NCI-H460 (cell line): Measurements from ENCODE around the gene TNS4. TPM values are rescaled to one million over a fixed set of nuclear protein-coding genes. Genes with fewer than 3 reads are reported as not detected.
"Not testable (repeated sequence)": the region's sequence is repeated elsewhere in the genome, so short reads cannot be mapped to it uniquely, and the experiment has no call there.

Experiments
- DNase-seq: peaks from one replicate; pipeline ENCODE4 v3.0.0-alpha.2; 2016; ENCODE audit warnings: low read depth; ENCODE audit errors: extremely low read depth
- polyA plus RNA-seq: library from polyadenylated mRNA; depleted of rRNA; stranded (reverse); fragments of >200 nt; gene quantifications from 2 replicates; pipeline ENCODE4 v1.2.3, GENCODE V29; 2014; cell fraction: nucleus; rRNA removed
- total RNA-seq: library from RNA; depleted of rRNA; stranded (reverse); fragments of >200 nt; shearing (Covaris generic); gene quantifications from 2 replicates; pipeline ENCODE4 v1.2.3, GENCODE V29; 2014; rRNA removed

TNS4 gene, protein sequence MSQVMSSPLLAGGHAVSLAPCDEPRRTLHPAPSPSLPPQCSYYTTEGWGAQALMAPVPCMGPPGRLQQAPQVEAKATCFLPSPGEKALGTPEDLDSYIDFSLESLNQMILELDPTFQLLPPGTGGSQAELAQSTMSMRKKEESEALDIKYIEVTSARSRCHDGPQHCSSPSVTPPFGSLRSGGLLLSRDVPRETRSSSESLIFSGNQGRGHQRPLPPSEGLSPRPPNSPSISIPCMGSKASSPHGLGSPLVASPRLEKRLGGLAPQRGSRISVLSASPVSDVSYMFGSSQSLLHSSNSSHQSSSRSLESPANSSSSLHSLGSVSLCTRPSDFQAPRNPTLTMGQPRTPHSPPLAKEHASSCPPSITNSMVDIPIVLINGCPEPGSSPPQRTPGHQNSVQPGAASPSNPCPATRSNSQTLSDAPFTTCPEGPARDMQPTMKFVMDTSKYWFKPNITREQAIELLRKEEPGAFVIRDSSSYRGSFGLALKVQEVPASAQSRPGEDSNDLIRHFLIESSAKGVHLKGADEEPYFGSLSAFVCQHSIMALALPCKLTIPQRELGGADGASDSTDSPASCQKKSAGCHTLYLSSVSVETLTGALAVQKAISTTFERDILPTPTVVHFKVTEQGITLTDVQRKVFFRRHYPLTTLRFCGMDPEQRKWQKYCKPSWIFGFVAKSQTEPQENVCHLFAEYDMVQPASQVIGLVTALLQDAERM
- 0.10 and 0.32 TPM in 2 replicates for total RNA-seq
- polyA plus RNA-seq = 0.31 and 1.0 TPM in 2 replicates

GRCh38 chr17:40501499-40501911, at the start of gene TNS4:
TNS4 (minus strand) TSS chr17:40501623; CDS start chr17:40496425, 5,198 bp downstream.
- no peak for DNase-seq

DNA sequence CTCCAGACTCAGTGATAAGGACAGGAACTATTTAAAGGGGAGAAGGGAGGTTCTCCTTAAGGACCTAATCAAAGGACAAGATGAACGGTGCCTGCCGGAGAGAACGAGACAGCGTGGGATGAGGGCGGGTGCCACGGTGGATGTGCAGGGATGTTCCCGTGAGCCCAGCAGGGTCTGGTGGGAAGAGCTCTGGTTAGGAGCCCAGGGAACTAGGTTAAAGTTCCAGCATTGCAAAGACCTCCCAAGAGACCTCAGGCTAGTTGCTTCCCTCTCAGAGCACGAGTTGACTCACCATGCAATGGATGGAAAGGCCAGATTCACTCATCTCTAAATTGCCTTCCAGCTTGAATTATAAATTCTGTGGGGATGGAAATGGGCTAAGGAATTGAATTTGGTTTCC, 49.2 kb upstream of the TNS4 start:
- DNase-seq = no peak

- DNase-seq = peak; percentile 53
These were observed 47.7 kb upstream of the TNS4 start for GRCh38 chr17:40548982-40549685.

DNA sequence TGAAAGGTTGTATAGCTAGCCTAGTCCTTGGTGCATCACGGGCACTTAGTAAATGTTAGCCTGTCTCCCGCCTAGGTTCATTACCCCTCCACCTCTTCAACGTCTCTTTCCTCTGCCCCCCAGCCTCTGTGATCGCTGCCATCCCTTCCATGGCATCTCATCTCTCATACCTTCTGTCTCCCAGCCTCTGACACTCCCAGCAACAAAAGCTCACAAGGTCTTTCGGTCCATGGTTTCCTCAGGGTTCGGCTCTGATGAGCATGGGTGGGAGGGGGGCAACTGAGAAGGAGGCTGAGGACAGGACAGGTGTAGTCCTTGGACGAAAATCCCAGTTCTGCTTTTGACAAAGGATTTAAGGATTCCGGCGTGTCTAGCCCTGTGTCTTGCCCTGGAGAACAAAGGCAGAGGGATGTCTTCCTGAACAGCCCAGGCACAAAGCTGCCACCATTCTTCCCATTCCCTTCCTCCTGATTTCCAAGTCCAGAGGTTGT, 47.1 kb upstream of the TNS4 start:
- no peak for DNase-seq

GRCh38 chr17:40547785-40548478, 46.5 kb upstream of the TNS4 start:
- DNase-seq = no peak

- no peak for DNase-seq
These were observed 45.8 kb upstream of the TNS4 start for GRCh38 chr17:40547079-40547784.

- DNase-seq = not testable (repeated sequence)
These were observed 45.1 kb upstream of the TNS4 start for GRCh38 chr17:40546497-40546896.

- no peak for DNase-seq
These were observed 44.2 kb upstream of the TNS4 start for GRCh38 chr17:40545660-40546059.

DNA sequence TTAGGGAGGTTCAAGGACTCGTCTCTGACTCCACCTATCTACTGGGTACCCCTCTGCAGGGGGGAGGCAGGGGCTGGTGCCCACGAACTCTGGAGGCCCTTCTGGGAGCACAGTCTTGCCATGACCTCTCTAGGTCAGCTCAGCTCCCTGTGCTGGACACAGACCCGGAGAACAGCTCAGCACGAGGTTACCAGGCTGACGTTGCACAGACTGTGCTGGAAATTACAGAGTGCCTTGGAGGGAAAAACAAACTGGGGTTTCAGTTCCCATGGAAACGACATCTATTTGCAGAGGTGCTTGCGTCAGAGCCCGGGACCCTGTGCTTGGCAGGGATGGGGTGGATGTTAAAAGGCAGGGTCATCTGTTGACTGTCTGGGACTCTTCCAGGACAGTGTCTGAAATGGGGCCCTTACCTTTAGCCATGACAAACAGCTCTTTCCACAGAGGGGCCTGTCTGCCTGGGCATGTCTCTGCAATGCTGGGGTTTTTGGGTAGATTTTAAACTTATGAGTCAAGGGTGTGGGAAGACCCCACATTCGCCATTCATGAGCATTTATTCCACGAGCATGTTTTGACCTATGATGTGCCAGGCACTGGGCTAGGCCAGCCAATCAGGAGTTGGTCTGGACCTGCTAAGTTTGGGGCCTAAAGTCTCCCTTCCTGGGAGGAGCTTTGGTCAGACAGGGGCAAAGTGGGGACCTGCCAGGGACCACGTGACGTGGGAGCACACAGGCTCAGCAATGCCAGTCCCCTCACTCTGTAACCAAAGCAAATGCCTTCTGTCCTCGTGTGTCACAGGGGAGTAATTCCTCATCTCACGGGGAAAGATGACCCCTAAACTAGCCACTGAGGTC, 41.4 kb upstream of the TNS4 start:
- no peak for DNase-seq

- no peak for DNase-seq
These were observed 40.6 kb upstream of the TNS4 start for GRCh38 chr17:40541873-40542557.

- no peak for DNase-seq
These were observed 39.8 kb upstream of the TNS4 start for GRCh38 chr17:40541060-40541872.

DNA sequence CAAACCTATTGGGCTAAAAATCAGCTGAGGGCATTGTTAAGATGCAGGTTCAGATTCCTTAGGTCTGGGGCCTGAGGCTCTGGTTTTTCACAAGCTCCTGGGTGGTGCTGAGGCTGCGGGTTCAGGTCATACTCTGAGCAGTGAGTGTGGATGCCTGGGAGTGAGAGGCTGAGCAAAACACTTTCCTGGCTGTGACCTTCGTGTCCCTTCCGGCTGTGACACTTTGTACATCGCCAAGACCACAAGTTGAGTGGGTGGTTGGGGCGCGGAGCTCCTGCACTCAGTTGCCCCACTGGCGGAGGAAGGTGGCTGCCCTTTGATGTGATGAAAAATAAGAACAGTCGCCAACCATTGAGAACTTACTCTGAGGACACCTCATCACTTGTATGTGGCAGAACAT, 39.0 kb upstream of the TNS4 start:
- no peak for DNase-seq

- DNase-seq = no peak
These were observed 38.4 kb upstream of the TNS4 start for GRCh38 chr17:40539711-40540411.

- DNase-seq = no peak
These were observed 37.7 kb upstream of the TNS4 start for GRCh38 chr17:40538936-40539705.

- DNase-seq = no peak
These were observed 36.9 kb upstream of the TNS4 start for GRCh38 chr17:40538019-40538935.
